HG02938 (cell line): ENCODE data around the gene GET3.
"Not testable (repeated sequence)": the region's sequence is repeated elsewhere in the genome, so short reads cannot be mapped to it uniquely, and the experiment has no call there.

ENCODE experiments used
- ATAC-seq: cut with Tn5 transposase; IDR thresholded peaks from one replicate; pipeline ENCODE4 v1.9.1; 2021; ENCODE audit warnings: mild to moderate bottlenecking, moderate library complexity; ENCODE audit not compliant: unreplicated experiment

The GET3 gene

DNA sequence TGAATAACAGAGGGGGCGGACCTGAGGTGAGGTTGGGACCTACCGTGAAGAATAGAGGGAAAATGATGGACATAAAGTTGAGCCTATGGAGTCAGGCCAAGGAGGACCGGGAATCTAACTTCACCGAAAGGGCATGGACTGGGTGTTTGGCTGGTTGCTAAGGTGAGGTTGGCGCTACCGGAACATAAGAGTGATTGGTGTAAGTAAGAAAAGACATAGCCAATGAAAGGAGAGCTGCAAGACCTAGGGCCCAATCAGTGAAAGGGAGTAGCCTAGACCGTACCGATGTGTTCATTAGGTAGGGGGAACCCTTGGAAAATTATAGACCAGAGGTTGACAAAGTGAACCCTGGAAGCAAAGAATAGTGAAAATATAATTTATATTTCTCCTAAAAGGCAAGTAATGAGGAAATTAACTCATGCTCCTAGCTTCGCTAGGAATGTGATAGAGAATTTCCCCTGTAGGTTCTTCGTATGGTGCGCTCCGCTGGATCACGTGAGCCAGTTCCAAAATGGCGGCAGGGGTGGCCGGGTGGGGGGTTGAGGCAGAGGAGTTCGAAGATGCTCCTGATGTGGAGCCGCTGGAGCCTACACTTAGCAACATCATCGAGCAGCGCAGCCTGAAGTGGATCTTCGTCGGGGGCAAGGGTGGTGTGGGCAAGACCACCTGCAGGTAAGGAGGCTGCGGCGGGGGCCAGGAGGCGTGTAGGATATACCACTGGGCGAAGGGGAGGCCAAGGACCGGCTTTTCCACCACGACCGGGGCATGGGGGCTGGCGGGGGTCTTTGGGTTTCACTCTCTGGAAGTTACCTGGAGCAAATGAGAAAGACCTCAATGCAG, at the start of gene GET3:
TSS of gene GET3 (plus strand) at position 503 of the 840 bp plus-strand sequence. CDS start at position 512, 9 bp downstream.
- ATAC-seq, result peak; percentile 73

DNA sequence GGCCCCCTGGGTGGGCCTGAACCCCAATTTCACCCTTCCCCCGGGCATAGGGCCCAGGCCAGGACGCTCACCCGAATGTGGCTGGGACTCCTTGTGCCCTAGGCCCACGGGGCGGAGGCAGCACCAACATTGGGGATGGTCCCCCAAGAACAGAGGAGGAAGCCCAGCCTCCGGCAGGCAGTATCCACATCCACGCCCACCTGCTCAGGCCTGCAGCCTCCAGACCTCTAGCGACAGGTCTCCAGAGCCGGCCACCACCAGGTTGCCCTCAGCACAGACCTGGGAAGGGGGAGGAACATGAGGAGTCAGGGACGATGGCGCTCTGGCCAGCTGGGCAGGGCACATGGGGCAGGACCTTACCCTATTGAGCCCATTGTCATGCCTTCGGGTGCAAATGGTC, 48.3 kb upstream of the GET3 start:
- ATAC-seq, result no peak

DNA sequence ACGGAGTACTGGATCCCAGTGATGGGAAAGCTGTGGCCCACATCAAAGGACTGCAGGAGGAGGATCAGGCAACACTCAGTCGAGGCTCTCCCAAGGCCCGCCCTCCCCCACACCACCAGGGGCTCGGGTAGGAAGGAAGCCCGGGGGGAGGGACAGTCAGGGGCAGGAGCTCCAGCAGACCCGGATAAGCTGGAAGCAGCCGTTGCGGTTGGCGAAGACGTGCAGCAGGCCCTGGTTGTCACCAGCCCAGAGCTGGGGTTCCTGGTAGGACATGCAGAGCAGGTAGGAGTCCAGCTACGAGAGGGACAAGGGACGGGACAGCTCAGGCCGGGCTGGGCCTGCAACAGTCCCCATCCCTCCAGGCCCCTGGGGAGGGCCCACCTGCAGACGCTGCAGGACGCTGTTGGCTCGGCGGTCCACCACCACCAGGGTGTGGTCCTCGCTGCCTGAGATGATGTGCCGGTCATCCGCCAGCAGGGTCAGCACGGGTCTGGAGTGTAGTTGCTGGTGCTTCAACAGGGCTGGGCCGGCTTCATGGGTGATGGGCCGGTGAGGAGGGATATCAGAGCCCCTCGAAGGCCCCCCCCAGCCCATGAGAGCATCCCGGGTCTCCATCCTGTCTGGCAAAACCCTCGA, 47.6 kb upstream of the GET3 start:
- no peak for ATAC-seq

DNA sequence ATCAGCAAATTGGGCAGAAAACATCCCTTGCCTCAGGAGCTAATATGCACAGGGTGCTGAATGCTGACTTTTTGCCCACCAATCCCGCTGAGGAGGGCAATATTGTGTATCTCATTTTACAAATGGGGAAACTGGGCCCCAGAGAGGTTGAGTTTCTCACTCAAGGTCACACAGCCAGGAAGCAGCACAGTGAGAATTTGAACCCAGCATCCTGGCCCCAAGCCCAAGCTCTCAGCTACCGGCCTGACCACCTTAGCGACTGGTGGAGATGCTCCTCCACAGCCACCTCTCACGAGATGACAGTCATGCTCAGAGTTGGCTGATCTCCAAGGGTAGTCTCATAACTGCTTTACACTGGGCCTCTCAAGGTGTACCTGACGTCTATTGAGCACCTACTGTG, 44.3 kb upstream of the GET3 start:
- no peak for ATAC-seq

DNA sequence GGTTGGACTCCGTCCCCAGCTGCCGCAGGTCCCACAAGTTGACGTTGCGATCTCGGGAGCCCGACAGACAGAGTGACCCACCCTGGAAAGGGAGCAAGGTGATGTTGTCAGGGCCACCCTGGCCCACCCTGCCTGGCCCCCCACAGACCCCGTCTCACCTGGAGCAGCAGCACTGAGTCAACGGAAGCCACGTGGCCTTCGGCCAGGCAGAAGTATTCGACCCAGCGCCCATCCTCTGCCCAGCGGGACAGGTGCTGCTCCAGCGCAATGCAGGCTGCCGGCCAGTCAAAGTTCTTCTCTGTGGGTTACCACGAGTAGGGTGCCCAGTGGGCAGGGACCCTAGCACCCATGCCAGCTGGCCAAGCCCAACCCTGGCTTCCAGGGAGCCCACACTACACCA, 42.7 kb upstream of the GET3 start:
- ATAC-seq, result no peak

DNA sequence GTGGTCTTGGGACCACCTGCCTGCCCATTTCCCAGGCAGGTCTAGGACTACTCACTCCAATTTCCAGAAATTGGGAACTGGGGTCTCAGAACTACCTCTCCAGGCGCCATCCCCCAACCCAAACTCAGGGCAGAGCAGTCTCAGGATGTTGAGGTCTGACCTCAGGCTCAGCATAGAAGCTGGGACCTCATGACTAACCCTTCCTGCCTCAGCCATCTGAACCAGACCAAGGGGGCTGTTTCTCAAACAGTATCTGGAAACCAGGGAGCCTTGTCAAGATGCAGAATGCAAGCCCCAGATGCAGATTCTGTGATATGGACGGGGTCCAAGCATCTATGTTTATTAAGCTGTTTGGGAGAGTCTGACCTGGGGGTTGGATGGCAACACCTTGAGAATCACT, 42.2 kb upstream of the GET3 start:
- no peak for ATAC-seq

DNA sequence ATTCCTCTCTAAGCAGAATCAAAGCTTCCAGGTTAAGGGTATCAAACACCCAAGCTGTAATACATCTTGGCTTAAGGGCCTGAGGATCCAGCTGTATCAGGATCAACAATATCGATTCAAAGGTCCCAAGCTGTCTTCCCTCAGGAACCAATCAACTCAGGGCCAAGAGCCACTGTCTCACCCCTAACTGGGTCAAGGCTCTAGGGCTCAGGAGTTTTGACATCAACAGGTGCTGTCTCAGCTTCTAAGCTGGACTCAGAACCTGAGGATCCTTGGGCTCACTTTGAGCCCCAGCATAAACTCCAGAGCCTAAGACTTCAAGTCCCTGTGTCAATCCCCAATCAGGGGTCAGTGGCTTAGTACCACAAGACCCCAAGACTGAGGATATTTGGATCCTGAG, 41.8 kb upstream of the GET3 start:
- no peak for ATAC-seq

DNA sequence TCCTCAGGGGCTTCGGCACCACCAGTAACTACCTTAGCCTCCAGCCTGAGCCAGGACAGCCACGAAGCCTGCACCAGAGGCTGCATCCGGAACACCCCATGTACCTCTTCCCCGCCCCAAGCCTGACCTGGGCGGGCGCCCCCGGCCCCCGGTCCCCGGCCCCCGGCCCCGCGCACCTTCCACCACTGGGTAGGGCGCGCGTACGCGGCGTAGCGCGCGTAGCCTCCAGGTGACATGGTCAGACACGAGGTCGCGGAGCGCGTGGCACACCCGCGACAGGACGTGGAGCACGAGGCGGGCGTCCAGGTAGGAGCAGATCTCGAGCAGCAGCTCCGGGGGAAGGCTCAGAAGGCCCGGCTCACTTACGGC, 41.3 kb upstream of the GET3 start:
- ATAC-seq, result peak; percentile 20

DNA sequence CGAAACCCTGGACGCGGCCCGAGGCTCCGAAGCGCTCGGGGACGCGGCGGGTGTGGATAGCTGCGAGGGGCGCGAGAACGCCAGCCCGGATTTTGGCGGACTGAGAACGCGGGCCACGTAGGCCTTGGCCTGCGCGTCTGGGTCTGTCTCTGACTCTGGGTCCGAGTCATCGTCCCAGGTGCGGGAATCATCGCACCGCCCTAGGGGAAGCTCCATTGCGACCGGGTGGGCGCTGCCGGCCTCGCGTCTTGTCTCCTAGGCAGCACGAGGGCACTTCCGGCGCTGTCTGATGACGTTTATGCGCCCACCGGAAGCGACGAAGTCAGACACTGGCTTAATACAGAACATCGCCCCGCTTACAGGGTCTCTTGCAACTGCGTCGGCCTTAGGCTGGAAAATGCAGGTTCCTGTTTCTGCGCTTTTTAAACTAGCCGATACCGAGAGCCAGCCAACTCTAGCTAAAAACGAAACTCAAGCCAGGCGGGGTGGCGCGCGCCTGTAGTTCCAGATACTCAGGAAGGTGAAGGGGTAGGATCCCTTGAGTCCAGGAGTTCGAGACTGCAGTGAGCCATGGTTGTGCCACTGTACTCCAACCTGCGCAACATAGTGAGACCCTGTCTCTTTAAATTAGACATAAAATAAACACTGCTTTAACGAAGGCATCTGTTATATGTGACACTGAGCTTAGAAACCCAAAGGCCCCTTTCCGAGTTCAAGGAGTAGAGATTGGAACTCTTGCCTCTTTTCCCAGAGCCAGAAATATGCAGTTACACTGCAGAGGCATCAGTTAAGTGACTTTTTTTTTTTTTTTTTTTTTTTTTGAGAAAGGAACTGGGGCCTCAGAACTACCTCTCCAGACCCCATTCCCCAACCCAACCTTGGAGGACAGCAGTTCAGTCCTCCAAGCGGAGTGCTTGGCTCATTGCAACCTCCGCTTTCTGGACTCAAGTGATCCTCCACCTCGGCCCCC, 40.6 kb upstream of the GET3 start, which contains the start of gene FBXW9:
TSS of gene FBXW9 (minus strand) at position 266 of the 970 bp plus-strand sequence. CDS start at position 216, 50 bp downstream.
- ATAC-seq, result peak; percentile 64

DNA sequence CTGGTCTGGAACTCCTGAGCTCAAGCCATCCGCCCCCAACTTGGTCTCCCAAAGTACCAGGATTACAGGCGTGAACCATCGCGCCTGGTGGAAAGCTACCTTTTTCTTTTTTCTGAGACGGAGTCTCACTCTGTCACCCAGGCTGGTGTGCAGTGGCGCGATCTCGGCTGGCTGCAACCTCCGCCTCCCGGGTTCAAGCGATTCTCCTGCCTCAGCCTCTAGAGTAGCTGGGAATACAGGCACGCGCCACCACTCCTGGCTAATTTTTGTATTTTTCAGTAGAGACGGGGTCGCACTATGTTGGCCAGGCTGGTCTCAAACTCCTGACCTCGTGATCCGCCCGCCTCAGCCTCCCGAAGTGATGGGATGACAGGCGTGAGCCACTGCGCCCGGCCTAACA, 39.9 kb upstream of the GET3 start:
- not testable (repeated sequence) for ATAC-seq

DNA sequence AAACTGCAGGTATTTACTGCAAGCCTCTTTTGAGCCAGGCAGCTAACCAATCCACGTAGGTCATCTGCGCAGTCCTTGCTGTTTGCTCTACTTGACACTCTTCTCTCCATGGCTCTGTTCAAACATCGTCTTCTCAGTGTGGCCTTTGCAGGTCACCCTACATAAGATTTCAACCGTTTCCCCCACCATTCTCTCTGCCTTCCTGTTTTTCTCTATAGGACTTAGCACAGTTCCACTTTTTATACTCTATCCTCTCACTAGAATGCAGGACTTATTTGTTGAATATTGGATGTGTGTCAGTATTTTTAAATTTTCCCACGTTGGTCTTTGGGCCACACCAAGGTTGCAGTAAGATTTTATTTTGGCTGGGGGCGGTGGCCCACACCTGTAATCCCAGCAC, 39.2 kb upstream of the GET3 start:
- ATAC-seq, result no peak

DNA sequence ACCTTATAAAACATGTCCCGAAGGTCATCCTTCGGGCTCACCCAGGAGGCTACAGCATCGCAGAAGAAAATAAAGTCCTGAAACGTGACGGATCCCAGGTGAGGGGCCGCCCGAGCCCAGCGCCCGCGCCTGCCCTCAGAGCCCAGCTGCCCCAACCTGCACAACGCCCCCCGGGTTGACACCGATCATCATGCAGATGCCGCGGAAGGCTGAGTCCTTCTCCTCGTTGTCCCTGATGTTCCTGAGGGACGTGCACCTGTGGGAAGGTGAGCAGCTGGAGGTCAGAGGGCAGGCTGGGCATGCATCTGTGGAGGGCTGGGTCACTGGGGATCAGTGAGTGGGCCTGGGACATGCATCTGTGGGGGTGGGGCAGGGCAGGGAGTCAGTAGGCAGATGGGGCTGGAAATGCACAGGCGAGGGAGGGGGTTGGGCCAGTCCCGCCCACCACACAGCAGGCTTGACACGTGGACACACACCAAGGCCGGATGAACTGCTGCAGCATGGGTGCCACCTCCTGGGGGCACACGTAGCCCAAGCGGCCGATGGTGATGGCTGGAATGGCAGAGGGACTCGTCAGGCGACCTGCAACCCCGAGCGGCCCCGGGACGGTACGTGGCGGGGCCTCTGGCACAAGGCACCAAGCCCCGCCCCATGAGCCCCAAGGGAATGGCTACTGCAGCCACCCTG, 35.6 kb upstream of the GET3 start:
- no peak for ATAC-seq

DNA sequence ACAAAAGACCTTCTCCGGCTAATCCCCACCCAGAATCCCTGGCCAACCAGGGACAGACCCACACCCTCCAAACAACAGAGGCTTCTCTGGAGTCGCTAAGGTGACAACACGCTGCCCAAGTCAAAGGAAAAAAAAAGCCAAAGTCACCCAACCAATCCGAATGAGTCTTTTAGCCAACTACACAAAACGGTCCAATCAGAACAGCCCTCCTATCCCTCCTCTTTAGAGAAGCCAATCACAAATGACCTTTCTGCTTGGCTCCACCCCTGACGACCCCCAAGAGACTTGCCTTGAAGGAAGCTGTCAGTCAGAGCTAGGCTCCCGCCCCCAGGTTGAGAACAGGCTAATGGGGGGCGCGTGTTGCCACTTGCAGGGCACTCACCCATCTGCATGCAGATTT, 34.3 kb upstream of the GET3 start:
- ATAC-seq, result no peak

DNA sequence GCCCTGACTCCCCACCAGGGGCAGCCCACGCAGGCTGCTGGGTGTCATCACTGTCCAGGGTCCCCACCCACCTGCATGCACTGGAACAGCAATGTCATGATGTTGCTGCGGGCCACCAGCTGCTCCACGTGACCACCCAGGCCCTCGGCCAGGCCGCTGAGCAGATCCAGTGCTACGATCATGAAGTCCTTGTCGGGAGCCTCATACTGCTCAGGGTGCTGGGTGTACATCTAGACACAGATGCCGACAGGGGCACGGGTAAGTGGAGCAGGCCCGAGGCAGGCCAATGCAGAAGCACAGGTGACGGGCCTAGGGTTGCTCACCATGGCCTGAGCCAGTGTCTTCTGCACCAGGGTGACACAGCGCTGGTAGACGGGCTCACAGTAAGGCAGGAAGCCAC, 32.1 kb upstream of the GET3 start:
- ATAC-seq, result no peak

DNA sequence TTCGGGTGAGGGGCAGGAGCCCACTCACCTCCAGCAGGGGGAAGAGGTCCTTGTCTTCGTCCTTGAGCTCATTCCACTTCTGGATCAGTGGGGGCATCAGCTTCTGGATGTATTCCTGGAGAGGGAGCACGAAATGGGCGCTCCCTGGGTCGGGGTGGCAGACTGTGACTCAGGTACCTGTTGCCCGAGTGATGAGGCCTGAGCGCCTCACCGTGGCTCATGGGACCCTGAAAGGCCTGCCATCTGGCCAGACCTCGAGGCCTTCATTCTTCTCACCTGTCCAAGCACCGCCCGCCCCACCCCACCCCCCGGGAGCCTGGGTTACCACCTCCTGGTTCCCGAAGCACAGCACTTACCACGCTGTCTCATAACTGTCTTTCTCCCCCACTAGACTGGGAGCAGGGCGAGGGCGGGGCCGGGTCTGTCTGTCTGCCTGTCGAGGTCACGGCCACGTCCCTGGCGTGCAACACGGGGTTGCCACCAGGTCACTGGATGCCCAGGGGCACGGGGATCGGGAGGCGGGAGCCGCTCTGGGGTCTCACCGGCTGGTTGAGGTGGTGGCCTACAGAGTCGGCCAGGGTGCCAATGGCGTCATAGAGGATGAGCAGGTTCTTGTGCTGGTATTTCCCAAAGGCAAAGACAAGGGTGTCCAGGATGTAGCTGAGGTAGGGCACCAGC, 31.5 kb upstream of the GET3 start:
- no peak for ATAC-seq

DNA sequence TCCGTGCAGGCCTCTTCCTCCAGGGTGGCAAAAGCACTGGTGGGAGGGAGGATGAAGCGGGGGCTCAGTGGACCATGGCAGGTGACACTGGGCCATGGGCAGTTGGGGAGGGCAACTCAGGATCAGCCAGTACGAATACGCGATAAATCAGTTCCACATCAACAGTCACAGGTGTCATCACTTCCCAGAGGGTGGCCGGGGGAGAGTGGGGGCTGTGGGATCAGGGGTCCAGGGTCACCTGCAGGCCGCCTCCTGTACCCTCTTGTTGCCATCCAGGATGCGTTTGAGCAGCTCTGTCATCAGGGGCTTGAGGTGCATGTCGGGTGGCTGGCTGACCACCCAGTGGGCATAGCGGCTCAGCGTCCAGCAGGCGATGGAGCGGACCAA, 31.0 kb upstream of the GET3 start:
- ATAC-seq, result no peak

DNA sequence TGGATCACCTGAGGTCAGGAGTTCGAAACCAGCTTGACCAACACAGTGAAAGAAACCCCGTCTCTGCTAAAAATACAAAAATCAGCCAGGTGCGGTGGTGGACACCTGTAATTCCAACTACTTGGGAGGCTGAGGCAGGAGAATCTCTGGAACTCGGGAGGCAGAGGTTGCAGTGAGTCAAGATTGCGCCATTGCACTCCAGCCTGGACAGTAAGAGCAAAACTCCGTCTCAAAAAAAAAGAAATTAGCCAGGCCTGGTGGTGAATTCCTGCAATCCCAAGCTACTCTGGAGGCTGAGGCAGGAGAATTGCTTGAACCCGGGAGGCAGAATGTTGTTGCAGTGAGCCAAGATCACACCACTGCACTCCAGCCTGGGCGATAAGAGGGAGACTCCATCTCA, 28.7 kb upstream of the GET3 start:
- no peak for ATAC-seq

DNA sequence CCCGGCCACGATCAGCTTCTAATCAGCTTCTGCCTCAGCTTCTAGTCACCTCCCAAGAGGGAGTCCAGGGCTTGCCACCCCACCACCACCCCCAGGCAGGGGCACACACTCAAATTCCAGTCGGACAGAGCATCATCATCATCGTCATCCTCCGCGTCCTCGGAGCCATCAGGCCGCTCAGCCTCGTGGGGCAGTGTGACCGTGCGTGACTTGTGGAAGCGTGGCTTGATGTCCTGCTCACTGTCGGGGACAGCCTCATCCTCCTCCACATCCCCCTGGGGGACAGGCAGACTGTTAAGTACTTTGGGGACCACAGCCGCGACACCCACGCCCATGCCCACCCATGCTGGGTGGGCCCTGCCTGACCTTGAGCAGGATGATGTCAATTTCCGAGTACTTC, 26.1 kb upstream of the GET3 start:
- ATAC-seq, result no peak

DNA sequence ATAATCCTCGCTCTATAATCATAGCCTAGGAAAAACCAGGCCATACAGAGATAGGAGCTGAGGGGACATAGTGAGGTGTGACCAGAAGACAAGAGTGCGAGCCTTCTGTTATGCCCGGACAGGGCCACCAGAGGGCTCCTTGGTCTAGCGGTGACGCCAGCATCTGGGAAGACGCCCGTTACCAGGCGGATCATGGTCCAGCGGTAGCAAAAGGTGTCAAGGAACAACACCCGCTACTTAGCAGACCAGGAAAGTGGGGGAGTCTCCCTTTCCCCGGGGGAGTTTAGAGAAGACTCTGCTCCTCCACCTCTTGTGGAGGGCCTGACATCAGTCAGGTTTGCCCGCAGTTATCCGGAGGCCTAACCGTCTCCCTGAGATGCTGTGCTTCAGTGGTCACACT, 25.2 kb upstream of the GET3 start:
- ATAC-seq, result not testable (repeated sequence)

DNA sequence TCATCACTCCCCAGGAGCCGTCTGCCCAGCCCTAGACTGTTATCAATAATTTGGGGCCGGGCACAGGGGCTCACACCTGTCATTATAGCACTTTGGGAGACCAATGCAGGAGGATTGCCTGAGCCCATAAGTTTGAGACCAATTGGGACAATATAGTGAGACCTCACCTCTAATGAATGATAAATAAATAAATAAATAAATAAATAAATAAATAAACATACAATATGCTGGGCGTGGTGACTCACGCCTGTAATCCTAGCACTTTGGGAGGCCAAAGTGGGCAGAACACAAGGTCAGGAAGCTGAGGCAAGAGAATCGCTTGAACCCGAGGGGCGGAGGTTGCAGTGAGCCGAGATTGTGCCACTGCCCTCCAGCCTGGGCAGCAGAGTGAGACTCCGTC, 24.0 kb upstream of the GET3 start:
- not testable (repeated sequence) for ATAC-seq
